Uterus (tissue), 2 donors: ENCODE measurements around the gene C6orf52.

ENCODE experiments used
- CTCF ChIP-seq, 4 experiments: fragments of 200-600 bp in 2 of 4; fragments of 450-650 bp in 2 of 4; sonication (generic) in 2 of 4; IDR thresholded peaks; one replicate each; pipeline ENCODE4 v1.5.1; 2016 to 2019; ENCODE audit warnings: antibody characterized with exemption in 4 of 4, mild to moderate bottlenecking in 2 of 4, moderate library complexity in 1 of 4
- POLR2A ChIP-seq, 2 donors: fragments of 450-650 bp; IDR thresholded peaks; one replicate each; pipeline ENCODE4 v1.6.1; 2016; ENCODE audit warnings: antibody characterized with exemption in 2 of 2, mild to moderate bottlenecking in 1 of 2, moderate library complexity in 1 of 2

GRCh38 chr6:10685092-10685915, 9.1 kb downstream of the C6orf52 start:
- TF ChIP-seq POLR2A (IDR thresholded peaks at IDR 0.05) (no peak), CTCF (IDR thresholded peaks at IDR 0.05) (no peak)
